Endodermal cell (in vitro differentiated cells): ENCODE results near the gene TIMM44. TPM values are rescaled to one million over a fixed set of nuclear protein-coding genes. Genes with fewer than 3 reads are reported as not detected.
A peak's percentile ranks its signal among the peaks of the same experiment; 100 is the strongest.

ENCODE experiments used
- DNase-seq: peaks from one replicate; pipeline ENCODE4 v3.0.0-alpha.2; 2017
- H3K27ac ChIP-seq: 2 replicates; pipeline ENCODE4 v1.5.1; 2013; ENCODE audit warnings: mild to moderate bottlenecking, low read depth, low read length, moderate library complexity
- H3K27me3 ChIP-seq: 2 replicates; pipeline ENCODE4 v1.6.1; 2013; ENCODE audit warnings: mild to moderate bottlenecking, low read length, moderate library complexity; ENCODE audit not compliant: insufficient read depth, control insufficient read depth, poor library complexity, severe bottlenecking
- H3K36me3 ChIP-seq: 2 replicates; pipeline ENCODE4 v1.7.0; 2013; ENCODE audit warnings: mild to moderate bottlenecking, low read length, moderate library complexity; ENCODE audit not compliant: control insufficient read depth, insufficient read depth
- H3K4me1 ChIP-seq: one replicate; pipeline ENCODE4 v1.7.0; 2013; ENCODE audit warnings: low read length; ENCODE audit not compliant: control insufficient read depth, insufficient read depth
- H3K4me3 ChIP-seq: 2 replicates; pipeline ENCODE4 v1.5.1; 2013; ENCODE audit warnings: mild to moderate bottlenecking, low read length, moderate library complexity
- H3K9ac ChIP-seq: 2 replicates; pipeline ENCODE4 v1.6.1; 2013; ENCODE audit warnings: mild to moderate bottlenecking, low read length, moderate library complexity; ENCODE audit not compliant: poor library complexity, severe bottlenecking; ENCODE audit errors: extremely low read depth
- H3K9me3 ChIP-seq: 2 replicates; pipeline ENCODE4 v1.6.1; 2013; ENCODE audit warnings: mild to moderate bottlenecking, low read length, moderate library complexity; ENCODE audit not compliant: control insufficient read depth
- H3K27ac Mint-ChIP-seq: 2 replicates; pipeline ENCODE4 v1.8.0; 2020; ENCODE audit warnings: mixed read lengths
- H3K27me3 Mint-ChIP-seq: 2 replicates; pipeline ENCODE4 v1.8.0; 2021; ENCODE audit warnings: mild to moderate bottlenecking, mixed read lengths; ENCODE audit not compliant: insufficient read depth
- H3K36me3 Mint-ChIP-seq: 2 replicates; pipeline ENCODE4 v1.8.0; 2020; ENCODE audit warnings: low read depth, mixed read lengths
- H3K4me1 Mint-ChIP-seq: 2 replicates; pipeline ENCODE4 v1.8.0; 2020; ENCODE audit warnings: mixed read lengths
- H3K4me3 Mint-ChIP-seq: 2 replicates; pipeline ENCODE4 v1.8.0; 2020; ENCODE audit warnings: mild to moderate bottlenecking, moderate library complexity, mixed read lengths
- H3K9me3 Mint-ChIP-seq: 2 replicates; pipeline ENCODE4 v1.8.0; 2020; ENCODE audit warnings: mild to moderate bottlenecking, mixed read lengths
- CTCF ChIP-seq: fragments of 200-600 bp; sonication (generic); conservative IDR thresholded peaks from 2 replicates; pipeline ENCODE4 v1.5.0; 2021; ENCODE audit warnings: antibody characterized with exemption, mild to moderate bottlenecking
- WGBS, 2 experiments: methylation state at CpG; one replicate each; pipeline versions ENCODE4 v1.1.5 to v1.1.7; 2013; ENCODE audit warnings: missing lambda C conversion rate in 2 of 2, mixed read lengths in 1 of 2; ENCODE audit not compliant: insufficient coverage in 1 of 2, insufficient read length in 1 of 2; 5-methylcytosine and 5-hydroxymethylcytosine counted together
- total RNA-seq, 2 donors: library from RNA; stranded (reverse); fragmentation: NEBNext Ultra II Directional in 1 of 2; extraction: Animal tissue kit (Norgen Biotek cat#: 25700) in 1 of 2; gene quantifications; 2 replicates in 1 of 2; 3 replicates in 1 of 2; pipeline ENCODE4 v1.2.1, GENCODE V29; 2021

TIMM44 gene
- total RNA-seq, 2 donors from 2014 or later = 78.1 to 80.0 TPM

DNA sequence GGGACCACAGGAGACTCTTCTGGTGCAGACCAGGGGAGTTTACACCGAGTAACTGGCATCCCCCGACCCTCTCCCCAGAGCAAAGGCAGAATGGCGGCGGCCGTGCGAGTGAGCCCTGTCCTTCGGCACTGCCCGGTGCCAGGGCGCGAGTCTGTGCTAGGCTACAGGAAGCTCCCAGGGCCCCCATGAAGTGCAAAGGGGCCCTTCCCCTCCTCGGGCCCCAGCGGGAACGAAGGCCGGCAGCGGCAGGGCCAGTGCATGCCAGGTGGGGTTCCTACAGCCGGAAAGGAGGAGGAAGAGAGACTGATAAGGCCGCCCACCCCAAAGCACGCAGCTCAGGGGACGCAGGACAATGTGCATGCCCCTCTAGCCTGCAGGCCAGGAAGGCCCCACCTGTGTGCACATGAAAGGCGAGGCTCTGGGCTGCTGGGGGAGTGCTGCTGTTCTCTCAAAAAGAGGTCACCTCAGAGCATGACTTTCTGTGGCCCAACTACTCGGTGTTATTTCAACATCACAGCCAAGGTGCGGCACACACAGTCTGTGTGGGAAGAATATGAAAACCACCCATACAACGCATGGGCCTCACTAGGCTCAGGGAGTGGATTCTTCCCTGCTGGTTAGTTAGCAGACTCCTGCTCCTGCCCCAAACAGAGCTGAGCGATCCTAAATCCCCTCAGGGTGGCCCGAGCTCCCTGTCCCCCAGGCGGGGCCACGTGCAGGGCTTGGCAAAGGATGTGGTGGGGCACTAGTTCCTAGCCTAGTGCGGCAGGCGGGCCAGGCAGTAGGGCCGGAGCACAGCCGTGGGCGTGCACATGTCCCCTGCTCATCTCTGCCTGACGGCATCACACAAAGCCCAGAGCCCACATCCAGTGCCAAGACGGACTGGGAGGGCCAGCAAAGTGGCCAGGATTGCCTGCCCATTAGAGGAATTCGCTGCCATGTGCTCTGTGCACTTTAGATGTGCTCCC lies 28.4 kb upstream of the TIMM44 start:
- H3K36me3 ChIP-seq = peaks cover 74% of the 10 kb centered on the region
- Mint-ChIP-seq H3K27me3 (no peaks in the 10 kb centered on the region), H3K36me3 (peaks cover 61% of the 10 kb centered on the region), H3K4me3 (no peak overlapping the region), H3K9me3 (no peaks in the 10 kb centered on the region), H3K4me1 (no peaks in the 10 kb centered on the region), H3K27ac (no peak overlapping the region)
- DNase-seq = no peak
- no peak for TF ChIP-seq CTCF
- no peaks in the 10 kb centered on the region for H3K9me3 ChIP-seq
- H3K27me3 ChIP-seq = no peaks in the 10 kb centered on the region
- H3K4me3 ChIP-seq = no peak overlapping the region
- H3K9ac ChIP-seq = no peak overlapping the region
- no peak overlapping the region for H3K27ac ChIP-seq
- 94 to 96% methylated on average over 25 to 35 of the region's 35 CpGs for WGBS, 2 experiments
- H3K4me1 ChIP-seq = no peaks in the 10 kb centered on the region

- no peaks in the 10 kb centered on the region for H3K9me3 Mint-ChIP-seq
- H3K4me1 ChIP-seq = no peaks in the 10 kb centered on the region
- peak overlapping the region; percentile 64 for H3K27ac Mint-ChIP-seq
- H3K27me3 Mint-ChIP-seq = no peaks in the 10 kb centered on the region
- H3K27ac ChIP-seq = no peak overlapping the region
- H3K36me3 Mint-ChIP-seq = peaks cover 65% of the 10 kb centered on the region
- H3K9ac ChIP-seq = no peak overlapping the region
- no peak overlapping the region for H3K4me3 Mint-ChIP-seq
- 59 to 88% methylated on average over 3 to 12 of the region's 12 CpGs for whole genome bisulfite sequencing, 2 experiments
- H3K4me1 Mint-ChIP-seq = no peaks in the 10 kb centered on the region
- no peaks in the 10 kb centered on the region for H3K27me3 ChIP-seq
- DNase-seq = peak; percentile 91
- H3K4me3 ChIP-seq = no peak overlapping the region
- no peaks in the 10 kb centered on the region for H3K9me3 ChIP-seq
- TF ChIP-seq CTCF = peak; percentile 95
- peaks cover 77% of the 10 kb centered on the region for H3K36me3 ChIP-seq
Measured at GRCh38 chr19:7970716-7971448, 27.4 kb upstream of the TIMM44 start.

DNA sequence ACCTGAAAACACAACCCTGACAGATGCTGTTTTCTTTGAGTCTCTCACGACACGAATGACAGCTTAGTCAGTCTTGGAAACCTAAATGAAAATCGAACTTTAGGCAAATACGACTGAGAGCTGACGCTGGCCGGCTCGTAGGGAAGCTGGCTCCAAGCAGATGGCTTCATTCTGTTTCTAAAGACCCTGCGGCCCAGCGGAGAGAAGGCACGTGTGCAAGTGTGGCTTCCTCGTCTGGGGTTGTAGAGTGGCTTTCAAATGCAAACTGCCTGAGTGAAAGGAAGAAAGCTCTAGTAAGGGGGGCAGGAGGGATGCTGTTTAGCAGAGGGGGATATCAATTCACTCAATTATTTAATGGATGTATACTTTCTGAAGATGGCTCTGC lies 26.1 kb upstream of the TIMM44 start:
- Histone ChIP-seq H3K27me3 (no peaks in the 10 kb centered on the region), H3K4me3 (no peak overlapping the region), H3K9ac (no peak overlapping the region), H3K4me1 (no peaks in the 10 kb centered on the region), H3K9me3 (no peaks in the 10 kb centered on the region), H3K36me3 (peaks cover 78% of the 10 kb centered on the region), H3K27ac (peak overlapping the region; percentile 17)
- WGBS, 2 experiments = 84 to 90% methylated on average over 11 of the region's 11 CpGs
- H3K9me3 Mint-ChIP-seq = no peaks in the 10 kb centered on the region
- H3K27ac Mint-ChIP-seq = peak overlapping the region; percentile 44
- no peak for TF ChIP-seq CTCF
- H3K27me3 Mint-ChIP-seq = no peaks in the 10 kb centered on the region
- no peak overlapping the region for H3K4me3 Mint-ChIP-seq
- H3K4me1 Mint-ChIP-seq = no peaks in the 10 kb centered on the region
- DNase-seq = no peak
- peaks cover 66% of the 10 kb centered on the region for H3K36me3 Mint-ChIP-seq
